OCI-LY3 (cell line): ENCODE measurements around the gene ARSA.

ENCODE experiments used
- H2AFZ ChIP-seq: fragments of 200-600, 300-600 bp; shearing (Covaris generic); 2 replicates; pipeline ENCODE4 v1.6.0; 2014; ENCODE audit warnings: antibody characterized with exemption, low read depth, low read length
- H3K27ac ChIP-seq: fragments of 200-600, 300-600 bp; sonication (generic); 2 replicates; pipeline ENCODE4 v1.5.1; 2014; ENCODE audit warnings: mild to moderate bottlenecking, low read length, moderate library complexity, mixed read lengths
- H3K27me3 ChIP-seq: fragments of 200-600, 300-600 bp; sonication (generic); 2 replicates; pipeline ENCODE4 v1.6.1; 2014; ENCODE audit warnings: low read depth, low read length, mixed read lengths
- H3K36me3 ChIP-seq: fragments of 200-600, 300-600 bp; sonication (generic); replicated peaks from 2 replicates; pipeline ENCODE3; 2014; ENCODE audit warnings: low read depth, low read length, mixed read lengths
- H3K4me1 ChIP-seq: fragments of 300-600, 200-600 bp; sonication (generic); 2 replicates; pipeline ENCODE4 v1.6.1; 2014; ENCODE audit warnings: low read length, mixed read lengths
- H3K4me2 ChIP-seq: fragments of 200-600, 300-600 bp; sonication (generic); 2 replicates; pipeline ENCODE4 v1.6.1; 2014; ENCODE audit warnings: low read length, mixed read lengths
- H3K4me3 ChIP-seq: fragments of 300-600, 200-600 bp; sonication (generic); 2 replicates; pipeline ENCODE4 v1.5.1; 2014; ENCODE audit warnings: antibody characterized with exemption, mild to moderate bottlenecking, low read length, moderate library complexity
- H3K79me2 ChIP-seq: fragments of 300-600, 200-600 bp; shearing (Covaris generic); 2 replicates; pipeline ENCODE4 v1.6.1; 2014; ENCODE audit warnings: mild to moderate bottlenecking, low read length, mixed read lengths
- H3K9ac ChIP-seq: fragments of 300-600, 200-600 bp; shearing (Covaris generic); 2 replicates; pipeline ENCODE4 v1.6.0; 2014; ENCODE audit warnings: mild to moderate bottlenecking, low read length, moderate library complexity
- H3K9me3 ChIP-seq: fragments of 200-600, 300-600 bp; shearing (Covaris generic); 2 replicates; pipeline ENCODE4 v1.6.1; 2014; ENCODE audit warnings: low read length, mixed read lengths; ENCODE audit not compliant: insufficient read depth
- H4K20me1 ChIP-seq: fragments of 200-600, 300-600 bp; sonication (generic); 2 replicates; pipeline ENCODE4 v1.6.1; 2016; ENCODE audit warnings: low read length, mixed read lengths; ENCODE audit not compliant: insufficient read depth
- CTCF ChIP-seq: fragments of 200-600, 300-600 bp; sonication (generic); IDR thresholded peaks from 2 replicates; pipeline ENCODE4 v1.5.1; 2014; ENCODE audit warnings: antibody characterized with exemption, low read length, low read depth
- EZH2phosphoT487 ChIP-seq: fragments of 200-600 bp; shearing (Covaris generic); IDR thresholded peaks from 2 replicates; pipeline ENCODE4 v1.6.1; 2018; ENCODE audit warnings: antibody characterized with exemption, mixed run types, low read depth

ARSA gene

GRCh38 chr22:50673231-50674129 is 45.5 kb upstream of the ARSA start:
- Histone ChIP-seq H3K4me3 (no peak overlapping the region), H3K4me2 (no peak overlapping the region), H3K4me1 (no peaks in the 10 kb centered on the region), H3K36me3 (no peaks in the 10 kb centered on the region), H3K27me3 (no peaks in the 10 kb centered on the region), H2AFZ (no peak overlapping the region), H4K20me1 (no peaks in the 10 kb centered on the region), H3K27ac (no peak overlapping the region), H3K79me2 (no peaks in the 10 kb centered on the region), H3K9me3 (no peaks in the 10 kb centered on the region), H3K9ac (no peak overlapping the region)
- no peak for TF ChIP-seq CTCF
- no peak for TF ChIP-seq EZH2phosphoT487

- H3K4me1 ChIP-seq = no peaks in the 10 kb centered on the region
- H3K4me3 ChIP-seq = no peak within 1 kb of the TSS
- no peaks in the 10 kb centered on the region for H3K9me3 ChIP-seq
- H4K20me1 ChIP-seq = no peaks in the 10 kb centered on the region
- H3K9ac ChIP-seq = no peak within 1 kb of the TSS
- no peaks in the 10 kb centered on the region for H3K27me3 ChIP-seq
- H3K27ac ChIP-seq = no peak within 1 kb of the TSS
- H3K4me2 ChIP-seq = no peak within 1 kb of the TSS
- H3K79me2 ChIP-seq = no peaks in the 10 kb centered on the region
- TF ChIP-seq CTCF (no peak), EZH2phosphoT487 (no peak)
- no peaks in the 10 kb centered on the region for H3K36me3 ChIP-seq
- H2AFZ ChIP-seq = no peak within 1 kb of the TSS
Measured at GRCh38 chr22:50672471-50673230, 44.7 kb upstream of the ARSA start, which contains the start of gene SHANK3. Gene SHANK3, plus strand, starts transcription at chr22:50672823.

- TF ChIP-seq EZH2phosphoT487 (no peak), CTCF (no peak)
- H3K36me3 ChIP-seq = no peaks in the 10 kb centered on the region
- no peak overlapping the region for H3K27ac ChIP-seq
- H4K20me1 ChIP-seq = no peaks in the 10 kb centered on the region
- H3K9ac ChIP-seq = no peak overlapping the region
- no peak overlapping the region for H3K4me3 ChIP-seq
- H3K9me3 ChIP-seq = no peaks in the 10 kb centered on the region
- H3K4me2 ChIP-seq = no peak overlapping the region
- no peaks in the 10 kb centered on the region for H3K27me3 ChIP-seq
- no peaks in the 10 kb centered on the region for H3K79me2 ChIP-seq
- H2AFZ ChIP-seq = no peak overlapping the region
- H3K4me1 ChIP-seq = no peaks in the 10 kb centered on the region
Measured at GRCh38 chr22:50672041-50672440, 44.1 kb upstream of the ARSA start.

GRCh38 chr22:50671641-50672040 is 43.7 kb upstream of the ARSA start:
- H2AFZ ChIP-seq = no peak overlapping the region
- no peaks in the 10 kb centered on the region for H3K9me3 ChIP-seq
- no peak for TF ChIP-seq EZH2phosphoT487
- no peak for TF ChIP-seq CTCF
- no peaks in the 10 kb centered on the region for H4K20me1 ChIP-seq
- no peak overlapping the region for H3K9ac ChIP-seq
- no peak overlapping the region for H3K27ac ChIP-seq
- H3K4me3 ChIP-seq = no peak overlapping the region
- H3K4me2 ChIP-seq = no peak overlapping the region
- H3K36me3 ChIP-seq = no peaks in the 10 kb centered on the region
- H3K4me1 ChIP-seq = no peaks in the 10 kb centered on the region
- H3K79me2 ChIP-seq = no peaks in the 10 kb centered on the region
- no peaks in the 10 kb centered on the region for H3K27me3 ChIP-seq
